Measurements from ENCODE around the gene FYB2. TPM values are rescaled to one million over a fixed set of nuclear protein-coding genes. Genes with fewer than 3 reads are reported as not detected.

FYB2 gene
- total RNA-seq, 2 donors from 2014 or later, result 0.32 to 0.66 TPM

DNA sequence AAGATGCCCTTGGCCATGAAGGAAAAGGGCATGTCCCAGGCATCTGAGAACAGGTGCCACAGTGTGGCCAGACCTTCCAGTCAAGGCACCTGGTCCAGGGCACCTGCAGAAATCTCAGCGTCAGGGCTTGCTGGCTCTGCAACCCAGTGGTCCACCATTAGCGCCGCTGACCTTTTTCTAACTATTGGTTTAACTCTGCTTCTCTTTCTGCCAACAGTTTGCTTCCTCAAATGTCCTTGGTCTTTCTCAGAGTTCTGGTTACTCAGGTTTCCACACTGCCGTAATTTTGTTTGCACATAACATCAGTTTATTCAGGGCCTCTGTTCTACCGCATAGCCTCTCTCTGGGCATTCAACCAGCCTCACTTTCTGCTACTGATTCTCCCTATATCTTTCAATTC lies 16.5 kb upstream of the FYB2 start:
- no peak overlapping the region for H3K9ac ChIP-seq (ENCODE audit: low read depth in 2 of 2, low read length in 2 of 2)
- intact Hi-C loops (cut with DNase I), result loop anchor here (5.0 to 10.0 kb wide), 2 partner anchors 1212 to 1319 kb away; no protein-coding TSS in a partner anchor

DNA sequence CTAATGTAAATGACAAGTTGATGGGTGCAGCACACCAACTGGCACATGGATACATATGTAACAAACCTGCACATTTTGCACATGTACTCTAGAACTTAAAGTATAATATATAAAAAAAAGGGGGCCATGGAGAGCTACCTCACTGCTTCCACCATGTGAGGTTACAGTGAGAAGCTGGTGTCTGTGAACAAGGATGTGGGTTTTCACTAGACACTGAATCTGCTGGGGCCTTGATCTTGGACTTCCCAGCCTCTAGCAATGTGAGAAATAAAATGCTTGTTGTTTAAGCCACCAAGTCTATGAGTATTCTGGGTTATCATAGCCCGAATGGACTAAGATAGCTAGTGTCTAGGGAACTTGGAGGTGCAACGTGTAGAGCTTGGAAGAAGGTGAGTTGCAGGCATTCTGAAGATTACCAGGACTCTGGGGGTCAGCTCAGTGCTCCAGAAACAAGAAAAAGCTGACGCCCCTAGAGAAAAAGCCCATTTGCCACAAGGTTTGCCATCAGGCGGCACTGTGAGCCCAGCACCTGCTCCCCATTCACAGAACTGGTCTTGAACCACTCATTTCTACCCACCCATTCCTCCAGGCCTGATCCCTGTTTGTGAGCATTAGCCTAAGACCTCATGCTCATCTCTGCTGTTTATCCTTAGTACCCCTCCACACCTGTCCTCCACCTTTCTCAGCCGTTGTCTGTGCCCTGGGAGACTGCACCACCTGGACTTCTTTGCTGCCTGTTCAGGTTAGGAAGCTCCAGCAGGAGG lies 15.1 kb upstream of the FYB2 start:
- Histone ChIP-seq H3K36me3 (no peaks in the 10 kb centered on the region), H3K9ac (ENCODE audit: low read depth in 2 of 2, low read length in 2 of 2) (no peak overlapping the region), H3K27ac (no peak overlapping the region), H3K9me3 (no peaks in the 10 kb centered on the region), H3K4me3 (no peak overlapping the region), H3K27me3 (no peaks in the 10 kb centered on the region), H3K4me1 (no peaks in the 10 kb centered on the region)
- DNase-seq, result no peak
- intact Hi-C loops (cut with DNase I), result loop anchor here (10.0 kb wide), 1 partner anchor 1320 kb away; no protein-coding TSS in a partner anchor
- TF ChIP-seq, protein P1, sequence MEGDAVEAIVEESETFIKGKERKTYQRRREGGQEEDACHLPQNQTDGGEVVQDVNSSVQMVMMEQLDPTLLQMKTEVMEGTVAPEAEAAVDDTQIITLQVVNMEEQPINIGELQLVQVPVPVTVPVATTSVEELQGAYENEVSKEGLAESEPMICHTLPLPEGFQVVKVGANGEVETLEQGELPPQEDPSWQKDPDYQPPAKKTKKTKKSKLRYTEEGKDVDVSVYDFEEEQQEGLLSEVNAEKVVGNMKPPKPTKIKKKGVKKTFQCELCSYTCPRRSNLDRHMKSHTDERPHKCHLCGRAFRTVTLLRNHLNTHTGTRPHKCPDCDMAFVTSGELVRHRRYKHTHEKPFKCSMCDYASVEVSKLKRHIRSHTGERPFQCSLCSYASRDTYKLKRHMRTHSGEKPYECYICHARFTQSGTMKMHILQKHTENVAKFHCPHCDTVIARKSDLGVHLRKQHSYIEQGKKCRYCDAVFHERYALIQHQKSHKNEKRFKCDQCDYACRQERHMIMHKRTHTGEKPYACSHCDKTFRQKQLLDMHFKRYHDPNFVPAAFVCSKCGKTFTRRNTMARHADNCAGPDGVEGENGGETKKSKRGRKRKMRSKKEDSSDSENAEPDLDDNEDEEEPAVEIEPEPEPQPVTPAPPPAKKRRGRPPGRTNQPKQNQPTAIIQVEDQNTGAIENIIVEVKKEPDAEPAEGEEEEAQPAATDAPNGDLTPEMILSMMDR (IDR thresholded peaks at IDR 0.05), result no peak

More for the DNA sequence above, 16.5 kb upstream of the FYB2 start:
- Histone ChIP-seq H3K27ac (no peak overlapping the region), H3K9me3 (no peaks in the 10 kb centered on the region), H3K4me1 (no peaks in the 10 kb centered on the region), H3K4me3 (no peak overlapping the region), H3K27me3 (no peaks in the 10 kb centered on the region), H3K36me3 (no peaks in the 10 kb centered on the region)
- TF ChIP-seq, protein P1 (IDR thresholded peaks at IDR 0.05), result no peak
- no peak for DNase-seq

- intact Hi-C loops (cut with DNase I), result loop anchor here (10.0 kb wide), 1 partner anchor 1322 kb away; no protein-coding TSS in a partner anchor
These were observed 13.9 kb upstream of the FYB2 start for GRCh38 chr1:56833088-56833487.

DNA sequence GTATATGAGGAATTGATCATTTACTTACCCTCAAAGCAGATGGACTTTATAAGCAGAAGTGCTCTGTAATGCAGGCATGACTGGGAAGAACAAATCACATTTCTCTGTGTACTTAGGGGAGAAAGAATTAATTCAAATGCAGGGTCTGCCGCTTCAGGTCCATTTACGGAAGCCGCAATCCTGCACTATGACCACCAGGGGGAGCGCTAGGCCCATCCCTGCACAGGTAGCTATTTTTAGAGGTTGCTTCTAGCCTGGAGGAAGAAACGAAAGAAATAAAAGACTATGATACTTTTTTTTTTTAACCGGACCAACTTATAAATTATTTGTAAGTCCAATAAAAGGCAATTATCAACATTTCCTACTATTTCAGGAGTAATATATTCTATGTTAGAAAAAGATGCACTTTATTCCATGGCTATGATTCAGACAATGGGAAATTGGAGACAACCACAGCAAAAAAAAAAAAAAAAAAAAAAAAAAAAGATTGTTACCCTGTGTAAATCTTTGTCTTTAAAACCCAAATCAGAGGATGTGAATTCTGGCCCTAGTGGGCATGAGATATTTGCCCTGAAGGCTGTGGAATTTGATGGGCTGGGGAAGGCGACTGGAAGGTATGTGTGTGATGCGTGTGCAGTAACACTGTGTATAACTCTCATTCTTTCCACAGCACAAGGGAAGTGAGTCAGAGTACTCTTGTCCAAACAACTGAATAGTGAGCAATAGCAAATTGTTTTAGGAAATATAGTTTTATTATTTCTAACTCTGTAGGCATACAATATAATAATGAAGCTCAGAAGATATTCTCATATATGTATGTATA lies 12.9 kb upstream of the FYB2 start:
- Histone ChIP-seq H3K27ac (no peak overlapping the region), H3K9ac (ENCODE audit: low read depth in 2 of 2, low read length in 2 of 2) (no peak overlapping the region), H3K27me3 (no peaks in the 10 kb centered on the region), H3K36me3 (no peaks in the 10 kb centered on the region), H3K9me3 (no peaks in the 10 kb centered on the region), H3K4me1 (no peaks in the 10 kb centered on the region), H3K4me3 (no peak overlapping the region)
- peak; percentile 61 for DNase-seq
- TF ChIP-seq, protein P1 (IDR thresholded peaks at IDR 0.05), result peak; percentile 95
- intact Hi-C loops (cut with DNase I), result loop anchor here (10.0 kb wide), 1 partner anchor 1323 kb away; no protein-coding TSS in a partner anchor

More at GRCh38 chr1:56833088-56833487, 13.9 kb upstream of the FYB2 start:
- no peaks in the 10 kb centered on the region for H3K27me3 ChIP-seq
- no peak for DNase-seq
- no peaks in the 10 kb centered on the region for H3K4me1 ChIP-seq
- no peak overlapping the region for H3K4me3 ChIP-seq
- no peaks in the 10 kb centered on the region for H3K9me3 ChIP-seq
- TF ChIP-seq, protein P1 (IDR thresholded peaks at IDR 0.05), result no peak
- no peak overlapping the region for H3K9ac ChIP-seq (ENCODE audit: low read depth in 2 of 2, low read length in 2 of 2)
- H3K36me3 ChIP-seq, result no peaks in the 10 kb centered on the region
- no peak overlapping the region for H3K27ac ChIP-seq

- Histone ChIP-seq H3K9me3 (no peaks in the 10 kb centered on the region), H3K9ac (ENCODE audit: low read depth in 2 of 2, low read length in 2 of 2) (no peak overlapping the region), H3K27ac (no peak overlapping the region), H3K36me3 (no peaks in the 10 kb centered on the region), H3K27me3 (no peaks in the 10 kb centered on the region), H3K4me1 (no peaks in the 10 kb centered on the region), H3K4me3 (no peak overlapping the region)
- TF ChIP-seq, protein P1 (IDR thresholded peaks at IDR 0.05), result no peak
- intact Hi-C loops (cut with DNase I), result loop anchor here (10.0 kb wide), 1 partner anchor 1325 kb away; no protein-coding TSS in a partner anchor
- DNase-seq, result no peak
These were observed 10.8 kb upstream of the FYB2 start for GRCh38 chr1:56830052-56830451.

All from colonic mucosa (tissue), 4 donors.